Ovary (tissue), 3 donors: ENCODE results near the gene RMC1.

Source experiments
- EP300 ChIP-seq: sonication (generic); formaldehyde crosslinking; IDR thresholded peaks from one replicate; pipeline ENCODE4 v1.6.1; 2017; ENCODE audit warnings: antibody characterized with exemption
- POLR2A ChIP-seq: fragments of 450-650 bp; IDR thresholded peaks from one replicate; pipeline ENCODE4 v1.6.1; 2017; ENCODE audit warnings: antibody characterized with exemption, mild to moderate bottlenecking, moderate library complexity
- TF ChIP-seq, protein P1 (sequence below), 3 donors: fragments of 450-650 bp in 2 of 3; fragments of 200-600 bp in 1 of 3; IDR thresholded peaks; one replicate each; pipeline versions ENCODE4 v1.5.1 to v1.8.0; 2016 to 2022; ENCODE audit warnings: antibody characterized with exemption in 3 of 3, mild to moderate bottlenecking in 1 of 3
- donor health status: DM: no; HTN: no; CAD: no.

DNA sequence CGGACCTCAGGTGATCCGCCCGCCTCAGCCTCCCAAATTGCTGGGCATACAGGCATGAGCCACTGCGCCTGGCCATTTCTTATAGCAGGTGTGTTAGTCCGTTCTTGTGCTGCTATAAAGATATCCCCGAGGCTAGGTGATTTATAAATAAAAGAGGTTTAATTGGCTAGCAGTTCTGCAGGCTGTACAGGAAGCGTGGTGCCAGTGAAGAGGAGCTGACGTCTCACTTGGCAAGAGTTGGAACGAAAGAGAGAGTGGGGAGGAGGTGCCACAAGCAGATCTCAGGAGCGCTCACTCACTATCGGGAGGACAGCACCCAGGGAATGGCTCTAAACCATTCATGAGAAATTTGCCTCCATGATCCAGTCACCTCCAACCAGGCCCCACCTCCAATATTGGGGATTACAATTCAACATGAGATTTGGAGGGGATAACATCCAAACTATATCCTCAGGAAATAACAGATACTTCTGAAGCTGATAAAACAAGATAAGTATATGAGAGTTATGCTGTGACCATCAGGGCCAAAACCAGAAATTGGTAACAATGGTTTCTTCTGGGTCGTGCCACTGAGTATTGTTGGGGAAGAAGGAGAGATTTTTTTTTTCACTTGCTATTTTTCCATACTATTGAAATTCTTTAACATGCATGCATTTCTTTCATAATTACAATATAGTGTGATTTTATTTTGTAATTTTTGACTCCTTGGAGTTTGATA lies 7.4 kb upstream of the RMC1 start:
- TF ChIP-seq, protein P1, sequence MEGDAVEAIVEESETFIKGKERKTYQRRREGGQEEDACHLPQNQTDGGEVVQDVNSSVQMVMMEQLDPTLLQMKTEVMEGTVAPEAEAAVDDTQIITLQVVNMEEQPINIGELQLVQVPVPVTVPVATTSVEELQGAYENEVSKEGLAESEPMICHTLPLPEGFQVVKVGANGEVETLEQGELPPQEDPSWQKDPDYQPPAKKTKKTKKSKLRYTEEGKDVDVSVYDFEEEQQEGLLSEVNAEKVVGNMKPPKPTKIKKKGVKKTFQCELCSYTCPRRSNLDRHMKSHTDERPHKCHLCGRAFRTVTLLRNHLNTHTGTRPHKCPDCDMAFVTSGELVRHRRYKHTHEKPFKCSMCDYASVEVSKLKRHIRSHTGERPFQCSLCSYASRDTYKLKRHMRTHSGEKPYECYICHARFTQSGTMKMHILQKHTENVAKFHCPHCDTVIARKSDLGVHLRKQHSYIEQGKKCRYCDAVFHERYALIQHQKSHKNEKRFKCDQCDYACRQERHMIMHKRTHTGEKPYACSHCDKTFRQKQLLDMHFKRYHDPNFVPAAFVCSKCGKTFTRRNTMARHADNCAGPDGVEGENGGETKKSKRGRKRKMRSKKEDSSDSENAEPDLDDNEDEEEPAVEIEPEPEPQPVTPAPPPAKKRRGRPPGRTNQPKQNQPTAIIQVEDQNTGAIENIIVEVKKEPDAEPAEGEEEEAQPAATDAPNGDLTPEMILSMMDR (IDR thresholded peaks at IDR 0.05), result no peak
- no peak for TF ChIP-seq EP300
- TF ChIP-seq POLR2A, result no peak
